GM12891 (cell line): Measurements from ENCODE around the gene VIL1.

ENCODE experiments used
- PAX5 ChIP-seq: IDR thresholded peaks from 2 replicates; pipeline ENCODE4 v1.6.1; 2011; ENCODE audit warnings: low read length, moderate library complexity, mild to moderate bottlenecking; ENCODE audit not compliant: insufficient read depth, severe bottlenecking
- POLR2A ChIP-seq: IDR thresholded peaks from 2 replicates; pipeline ENCODE4 v1.6.1; 2011; ENCODE audit warnings: low read depth, low read length, control low read depth
- POLR2AphosphoS5 ChIP-seq: IDR thresholded peaks from 2 replicates; pipeline ENCODE4 v1.6.1; 2011; ENCODE audit warnings: low read depth, low read length, control low read depth
- TAF1 ChIP-seq: IDR thresholded peaks from 2 replicates; pipeline ENCODE4 v1.6.1; 2011; ENCODE audit warnings: low read depth, low read length, control low read depth

DNA sequence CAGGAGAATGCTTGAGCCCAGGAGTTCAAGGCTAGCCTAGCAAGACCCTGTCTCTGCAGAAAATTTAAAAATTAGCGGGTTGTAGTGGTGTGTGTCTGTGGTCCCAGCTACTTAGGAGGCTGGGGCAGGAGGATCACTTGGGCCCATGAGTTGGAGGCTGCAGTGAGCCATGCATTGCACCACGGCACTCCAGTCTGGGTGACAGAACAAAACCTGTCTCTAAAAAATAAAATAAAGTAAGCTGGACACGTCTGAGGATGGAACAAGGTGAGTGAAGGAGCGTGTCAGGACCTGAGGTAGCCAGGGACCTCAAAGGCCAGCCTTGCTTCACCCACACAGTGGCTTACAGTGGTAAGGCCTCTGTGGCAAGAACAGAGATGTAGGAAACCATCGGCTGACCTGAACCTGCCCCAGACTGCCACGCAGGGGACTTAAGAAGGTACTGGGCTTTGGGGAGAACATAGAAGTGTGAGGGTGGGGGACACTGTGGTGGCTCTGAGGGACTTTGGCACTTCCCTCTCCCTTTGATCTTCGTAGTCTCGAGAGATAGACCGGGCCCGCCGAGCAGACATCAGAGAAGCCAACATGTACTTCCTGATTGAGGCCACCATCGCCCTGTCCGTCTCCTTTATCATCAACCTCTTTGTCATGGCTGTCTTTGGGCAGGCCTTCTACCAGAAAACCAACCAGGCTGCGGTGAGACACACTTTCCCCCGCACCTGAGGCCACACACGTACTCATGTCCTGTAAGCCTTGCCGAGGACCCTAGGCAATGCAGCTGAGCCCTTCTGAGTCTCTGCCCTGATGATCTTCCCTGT, 29.4 kb upstream of the VIL1 start:
- TF ChIP-seq POLR2A (no peak), TAF1 (no peak), POLR2AphosphoS5 (no peak), PAX5 (no peak)
